OCI-LY7 (cell line): ENCODE measurements around the gene NPEPL1.

Experiments used
- CTCF ChIP-seq: fragments of 200-600 bp; sonication (generic); conservative IDR thresholded peaks from 2 replicates; pipeline ENCODE4 v1.5.1; 2014; ENCODE audit warnings: mild to moderate bottlenecking, antibody characterized with exemption, low read length, moderate library complexity, mixed read lengths
- EZH2phosphoT487 ChIP-seq: fragments of 200-600 bp; sonication (generic); IDR thresholded peaks from 2 replicates; pipeline ENCODE4 v1.6.1; 2018; ENCODE audit warnings: low read depth, borderline replicate concordance, mild to moderate bottlenecking, mixed run types, antibody characterized with exemption, low read length, moderate library complexity, mixed read lengths

GRCh38 chr20:58700823-58701222 lies 8.2 kb downstream of the NPEPL1 start:
- TF ChIP-seq CTCF (no peak), EZH2phosphoT487 (no peak)
